HL-60 (cell line): ENCODE data around the gene ASCC2.

Experiments
- CTCF ChIP-seq: IDR thresholded peaks from one replicate; pipeline ENCODE4 v1.5.1; 2011; ENCODE audit warnings: low read length, control low read depth, inconsistent platforms; ENCODE audit not compliant: insufficient read depth
- GABPA ChIP-seq: IDR thresholded peaks from 2 replicates; pipeline ENCODE4 v1.6.1; 2012; ENCODE audit warnings: low read depth
- POLR2AphosphoS5 ChIP-seq: IDR thresholded peaks from 2 replicates; pipeline ENCODE4 v1.6.1; 2012; ENCODE audit warnings: low read depth
- REST ChIP-seq: IDR thresholded peaks from 2 replicates; pipeline ENCODE4 v1.6.1; 2012; ENCODE audit warnings: low read depth; ENCODE audit not compliant: insufficient replicate concordance
- SPI1 ChIP-seq: IDR thresholded peaks from 2 replicates; pipeline ENCODE4 v1.6.1; 2012; ENCODE audit warnings: low read depth, mild to moderate bottlenecking, borderline replicate concordance

- TF ChIP-seq POLR2AphosphoS5 = no peak
- TF ChIP-seq CTCF = no peak
- TF ChIP-seq REST = no peak
- TF ChIP-seq GABPA = no peak
- no peak for TF ChIP-seq SPI1
Observed at GRCh38 chr22:29787371-29787980, 50.6 kb downstream of the ASCC2 start.
